MCF 10A (cell line): ENCODE data around the gene PTTG1IP2. TPM values are rescaled to one million over a fixed set of nuclear protein-coding genes. Genes with fewer than 3 reads are reported as not detected.

Source experiments
- BruUV-seq: library from RNA; stranded (reverse); fragments of 400-500 nt; replicated peaks from 2 replicates; lab custom pipeline; 2021; lab: Mats Ljungman, UMichigan
- CTCF ChIA-PET: fragments of 300-600 bp; sonication (Branson Sonifier 250); formaldehyde crosslinking; extraction: SDS; loops from one replicate; lab custom pipeline; 2021; ENCODE audit warnings: antibody characterized with exemption, inconsistent platforms; lab: Yijun Ruan, JAX
- POLR2A ChIA-PET: fragments of 300-600, 350-650 bp; sonication (Branson Sonifier 250); formaldehyde crosslinking; extraction: SDS; loops from one replicate; lab custom pipeline; 2020; ENCODE audit warnings: antibody characterized with exemption, inconsistent platforms; lab: Yijun Ruan, JAX
- DNase-seq: peaks from one replicate; pipeline ENCODE4 v3.0.0-alpha.2; 2018; ENCODE audit not compliant: unreplicated experiment
- H3K27ac Mint-ChIP-seq: one replicate; pipeline ENCODE4 v1.8.0; 2022; ENCODE audit warnings: mild to moderate bottlenecking, low read depth, mixed read lengths; ENCODE audit not compliant: unreplicated experiment
- H3K27me3 Mint-ChIP-seq: one replicate; pipeline ENCODE4 v1.8.0; 2022; ENCODE audit warnings: mixed read lengths; ENCODE audit not compliant: insufficient read depth, unreplicated experiment
- H3K36me3 Mint-ChIP-seq: one replicate; pipeline ENCODE4 v1.8.0; 2022; ENCODE audit warnings: mild to moderate bottlenecking, moderate library complexity, mixed read lengths; ENCODE audit not compliant: insufficient read depth, unreplicated experiment
- H3K4me1 Mint-ChIP-seq: one replicate; pipeline ENCODE4 v1.8.0; 2022; ENCODE audit warnings: mixed read lengths; ENCODE audit not compliant: insufficient read depth, unreplicated experiment
- H3K4me3 Mint-ChIP-seq: one replicate; pipeline ENCODE4 v1.8.0; 2022; ENCODE audit warnings: mild to moderate bottlenecking, moderate library complexity, mixed read lengths; ENCODE audit not compliant: unreplicated experiment
- H3K9me3 Mint-ChIP-seq: one replicate; pipeline ENCODE4 v1.8.0; 2022; ENCODE audit warnings: mixed read lengths; ENCODE audit not compliant: unreplicated experiment
- CTCF ChIP-seq: fragments of 200-600 bp; IDR thresholded peaks from one replicate; pipeline ENCODE4 v1.8.0; 2022; ENCODE audit warnings: antibody characterized with exemption, mild to moderate bottlenecking; ENCODE audit not compliant: unreplicated experiment
- intact Hi-C: fragments of 100-400 bp; cut with micrococcal nuclease; formaldehyde crosslinking; loops from 2 replicates; pipeline ENCODE4 v1.14.1; 2022
- total RNA-seq: library from RNA; stranded (reverse); gene quantifications from 2 replicates; pipeline ENCODE4 v1.2.3, GENCODE V29; 2022

Gene PTTG1IP2
- total RNA-seq, 1 experiment from 2014 or later = not detected

GRCh38 chr7:90487808-90488207 lies 18.4 kb downstream of the PTTG1IP2 start:
- CTCF ChIA-PET = no interaction called here
- no peak for DNase-seq

GRCh38 chr7:90488220-90488619 lies 18.8 kb downstream of the PTTG1IP2 start:
- intact Hi-C loops = no loop called here
- Mint-ChIP-seq H3K27me3 (no peaks in the 10 kb centered on the region), H3K9me3 (no peaks in the 10 kb centered on the region), H3K4me1 (peaks cover 21% of the 10 kb centered on the region), H3K36me3 (peaks cover 4% of the 10 kb centered on the region), H3K27ac (no peak overlapping the region), H3K4me3 (no peak overlapping the region)
- no TSS peak for BruUV-seq
- POLR2A ChIA-PET = interaction anchor here (0.7 to 1.6 kb wide), 2 partner anchors 29 to 33 kb away, joined by 3 read pairs; no protein-coding TSS in a partner anchor
- DNase-seq = no peak
- CTCF ChIA-PET = no interaction called here
- TF ChIP-seq CTCF = no peak

More at GRCh38 chr7:90487808-90488207, 18.4 kb downstream of the PTTG1IP2 start:
- Mint-ChIP-seq H3K9me3 (no peaks in the 10 kb centered on the region), H3K27ac (no peak overlapping the region), H3K4me1 (peaks cover 19% of the 10 kb centered on the region), H3K4me3 (no peak overlapping the region), H3K36me3 (peaks cover 4% of the 10 kb centered on the region), H3K27me3 (no peaks in the 10 kb centered on the region)
- intact Hi-C loops = no loop called here
- POLR2A ChIA-PET = interaction anchor here (0.7 to 1.6 kb wide), 2 partner anchors 29 to 32 kb away, joined by 3 read pairs; no protein-coding TSS in a partner anchor
- no peak for TF ChIP-seq CTCF
- no TSS peak for BruUV-seq

- Mint-ChIP-seq H3K9me3 (no peaks in the 10 kb centered on the region), H3K4me1 (peaks cover 21% of the 10 kb centered on the region), H3K36me3 (no peaks in the 10 kb centered on the region), H3K27ac (peak overlapping the region; percentile 37), H3K27me3 (no peaks in the 10 kb centered on the region), H3K4me3 (no peak overlapping the region)
- intact Hi-C loops = no loop called here
- no peak for TF ChIP-seq CTCF
- DNase-seq = peak; percentile 92
- CTCF ChIA-PET = interaction anchor here (1.0 kb wide), 1 partner anchor 105 kb away, joined by 4 read pairs; no protein-coding TSS in a partner anchor
- POLR2A ChIA-PET = interaction anchor here (1.0 to 1.9 kb wide), 3 partner anchors 17 to 104 kb away, joined by 3 to 8 read pairs (median 5); partner anchors contain the start of gene CDK14
- BruUV-seq = no TSS peak
Measured at GRCh38 chr7:90492250-90492649, 22.8 kb downstream of the PTTG1IP2 start.

GRCh38 chr7:90495241-90495640 lies 25.8 kb downstream of the PTTG1IP2 start:
- intact Hi-C loops = no loop called here
- H3K4me1 Mint-ChIP-seq = peaks cover 9% of the 10 kb centered on the region
- CTCF ChIA-PET = no interaction called here

More at GRCh38 chr7:90495241-90495640, 25.8 kb downstream of the PTTG1IP2 start:
- Mint-ChIP-seq H3K27ac (no peak overlapping the region), H3K9me3 (no peaks in the 10 kb centered on the region), H3K36me3 (no peaks in the 10 kb centered on the region), H3K27me3 (no peaks in the 10 kb centered on the region), H3K4me3 (no peak overlapping the region)
- no peak for DNase-seq
- POLR2A ChIA-PET = no interaction called here
- BruUV-seq = no TSS peak
- no peak for TF ChIP-seq CTCF
